ENCODE data around the gene NEMF.

GRCh38 chr14:49820176-49820575 lies 32.4 kb downstream of the NEMF start:
- TF ChIP-seq CTCF (IDR thresholded peaks at IDR 0.05) (no peak), POLR2A (IDR thresholded peaks at IDR 0.05) (no peak)

All from testis (tissue), 2 donors.